HG03108 (cell line): Measurements from ENCODE around the gene B4GALT7.
"Not testable (repeated sequence)": the region's sequence is repeated elsewhere in the genome, so short reads cannot be mapped to it uniquely, and the experiment has no call there.

Source experiments
- ATAC-seq: cut with Tn5 transposase; IDR thresholded peaks from one replicate; pipeline ENCODE4 v1.9.1; 2021; ENCODE audit warnings: moderate library complexity; ENCODE audit not compliant: unreplicated experiment

The B4GALT7 gene

GRCh38 chr5:177608243-177609075 is 8.5 kb downstream of the B4GALT7 start:
- ATAC-seq: no peak

DNA sequence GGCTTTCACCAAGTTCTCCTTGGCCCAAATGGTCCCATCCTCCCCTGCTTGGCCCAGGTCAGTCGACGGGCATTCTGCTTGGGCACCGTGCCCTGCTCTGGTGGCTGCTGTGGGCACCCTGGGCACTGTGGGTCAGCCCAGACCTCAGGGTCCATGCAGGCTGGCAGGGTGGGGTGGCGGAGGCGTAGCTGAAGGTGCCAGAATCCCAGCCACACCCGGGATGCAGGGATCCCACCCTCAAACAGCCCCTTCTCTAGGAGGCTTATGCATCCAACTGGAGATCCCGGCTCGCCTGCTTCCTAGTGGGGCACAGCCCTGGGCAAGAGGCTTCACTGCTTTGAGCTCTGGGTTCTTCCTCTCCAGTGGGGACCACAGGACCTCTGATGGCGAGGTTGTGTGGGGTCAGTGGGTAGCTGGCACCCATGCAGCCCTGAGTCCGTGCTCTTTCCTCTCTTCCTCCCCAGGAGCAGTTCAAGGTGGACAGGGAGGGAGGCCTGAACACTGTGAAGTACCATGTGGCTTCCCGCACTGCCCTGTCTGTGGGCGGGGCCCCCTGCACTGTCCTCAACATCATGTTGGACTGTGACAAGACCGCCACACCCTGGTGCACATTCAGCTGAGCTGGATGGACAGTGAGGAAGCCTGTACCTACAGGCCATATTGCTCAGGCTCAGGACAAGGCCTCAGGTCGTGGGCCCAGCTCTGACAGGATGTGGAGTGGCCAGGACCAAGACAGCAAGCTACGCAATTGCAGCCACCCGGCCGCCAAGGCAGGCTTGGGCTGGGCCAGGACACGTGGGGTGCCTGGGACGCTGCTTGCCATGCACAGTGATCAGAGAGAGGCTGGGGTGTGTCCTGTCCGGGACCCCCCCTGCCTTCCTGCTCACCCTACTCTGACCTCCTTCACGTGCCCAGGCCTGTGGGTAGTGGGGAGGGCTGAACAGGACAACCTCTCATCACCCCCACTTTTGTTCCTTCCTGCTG is 9.4 kb downstream of the B4GALT7 start:
- no peak for ATAC-seq

GRCh38 chr5:177610131-177610769 is 10.3 kb downstream of the B4GALT7 start:
- no peak for ATAC-seq

- no peak for ATAC-seq
These were observed 11.0 kb downstream of the B4GALT7 start for GRCh38 chr5:177610770-177611445.

DNA sequence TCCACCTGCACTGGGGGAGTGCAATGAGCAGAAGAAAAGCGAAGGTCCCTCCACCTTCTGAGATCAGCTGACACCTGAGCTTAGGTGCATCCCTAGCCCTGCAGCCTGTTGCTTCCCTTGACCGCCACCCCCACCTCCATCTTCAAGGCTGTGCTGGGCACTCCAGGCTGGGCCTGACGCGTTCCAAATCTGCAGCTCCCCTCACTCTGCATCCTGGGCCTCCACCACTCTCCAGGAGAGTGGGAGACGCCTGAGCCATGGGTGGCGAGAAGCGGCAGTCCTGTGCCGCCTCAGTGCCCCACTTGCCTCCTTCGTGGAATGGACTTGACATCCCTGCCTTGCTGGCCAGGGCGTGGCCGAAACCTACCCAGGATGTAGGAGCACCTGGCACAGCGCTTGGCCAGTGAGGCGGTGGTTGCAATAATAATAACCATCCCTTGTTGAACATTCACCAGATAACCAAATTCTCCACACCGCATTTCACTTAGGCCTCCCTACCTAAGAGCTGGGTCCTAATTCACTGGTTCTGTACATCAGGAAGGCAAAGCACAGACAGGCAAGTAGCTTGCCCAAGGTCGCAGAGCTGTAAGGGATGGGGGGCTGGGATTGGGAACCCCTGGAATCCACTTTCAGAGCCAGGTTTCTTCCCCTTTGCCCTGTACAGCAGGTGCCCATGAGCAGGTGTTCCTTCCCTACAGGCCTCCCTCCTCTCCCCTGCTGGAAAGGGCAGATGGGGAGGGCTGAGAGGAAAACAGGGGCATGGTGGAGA is 11.7 kb downstream of the B4GALT7 start:
- no peak for ATAC-seq

- no peak for ATAC-seq
These were observed 12.3 kb downstream of the B4GALT7 start for GRCh38 chr5:177612215-177612673.

- no peak for ATAC-seq
These were observed 20.6 kb downstream of the B4GALT7 start for GRCh38 chr5:177620560-177620959.

- ATAC-seq: not testable (repeated sequence)
These were observed 24.2 kb downstream of the B4GALT7 start for GRCh38 chr5:177624172-177624571.

GRCh38 chr5:177630186-177630585 is 30.3 kb downstream of the B4GALT7 start:
- ATAC-seq: not testable (repeated sequence)

GRCh38 chr5:177634912-177635311 is 35.0 kb downstream of the B4GALT7 start:
- not testable (repeated sequence) for ATAC-seq

GRCh38 chr5:177645462-177645861 is 45.5 kb downstream of the B4GALT7 start:
- not testable (repeated sequence) for ATAC-seq

- ATAC-seq: not testable (repeated sequence)
These were observed 51.3 kb downstream of the B4GALT7 start for GRCh38 chr5:177651235-177651634.

DNA sequence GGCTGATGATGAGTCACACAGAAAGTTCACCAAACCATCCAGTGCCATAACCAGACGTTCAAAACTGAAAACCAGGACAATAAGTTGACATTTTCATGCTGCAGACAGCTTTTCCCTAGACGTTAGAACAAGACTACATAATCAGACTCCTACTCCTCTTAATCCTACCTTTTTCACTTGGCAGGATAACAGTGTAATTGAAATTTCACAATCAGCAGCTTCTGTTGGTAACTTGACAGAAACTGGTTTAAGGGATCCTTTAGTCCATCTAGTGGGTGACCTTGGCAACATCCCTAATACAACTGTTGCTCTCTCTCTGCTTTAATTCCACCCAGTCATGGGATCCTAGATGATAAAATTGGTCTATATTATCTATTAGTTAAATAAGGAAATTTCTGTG is 57.9 kb downstream of the B4GALT7 start:
- not testable (repeated sequence) for ATAC-seq

DNA sequence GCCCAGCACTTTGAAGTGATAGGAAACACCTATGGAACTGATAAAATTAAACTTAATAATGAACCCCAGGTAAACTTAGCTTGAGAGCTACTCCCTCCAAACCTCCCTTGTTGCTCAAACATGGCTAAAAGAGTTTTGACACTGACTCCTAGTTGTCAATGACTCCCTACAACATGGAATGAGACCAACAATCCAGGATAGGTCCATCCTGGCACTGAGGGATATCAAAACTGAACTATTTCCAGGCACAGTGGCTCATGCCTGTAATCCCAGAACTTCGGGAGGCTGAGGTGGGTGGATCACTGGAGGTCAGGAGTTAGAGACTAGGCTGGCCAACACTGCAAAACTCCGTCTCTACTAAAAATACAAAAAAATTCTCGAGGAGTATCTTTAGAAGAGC is 58.6 kb downstream of the B4GALT7 start:
- ATAC-seq: not testable (repeated sequence)
